ENCODE results near the gene AOC2. TPM values are rescaled to one million over a fixed set of nuclear protein-coding genes. Genes with fewer than 3 reads are reported as not detected.

Gene AOC2
- total and polyA plus RNA-seq, 2 of the 13 experiments (the other 11 are each of a cell fraction or from before 2014, with no cell fraction given), result 1.2 to 3.3 TPM

DNA sequence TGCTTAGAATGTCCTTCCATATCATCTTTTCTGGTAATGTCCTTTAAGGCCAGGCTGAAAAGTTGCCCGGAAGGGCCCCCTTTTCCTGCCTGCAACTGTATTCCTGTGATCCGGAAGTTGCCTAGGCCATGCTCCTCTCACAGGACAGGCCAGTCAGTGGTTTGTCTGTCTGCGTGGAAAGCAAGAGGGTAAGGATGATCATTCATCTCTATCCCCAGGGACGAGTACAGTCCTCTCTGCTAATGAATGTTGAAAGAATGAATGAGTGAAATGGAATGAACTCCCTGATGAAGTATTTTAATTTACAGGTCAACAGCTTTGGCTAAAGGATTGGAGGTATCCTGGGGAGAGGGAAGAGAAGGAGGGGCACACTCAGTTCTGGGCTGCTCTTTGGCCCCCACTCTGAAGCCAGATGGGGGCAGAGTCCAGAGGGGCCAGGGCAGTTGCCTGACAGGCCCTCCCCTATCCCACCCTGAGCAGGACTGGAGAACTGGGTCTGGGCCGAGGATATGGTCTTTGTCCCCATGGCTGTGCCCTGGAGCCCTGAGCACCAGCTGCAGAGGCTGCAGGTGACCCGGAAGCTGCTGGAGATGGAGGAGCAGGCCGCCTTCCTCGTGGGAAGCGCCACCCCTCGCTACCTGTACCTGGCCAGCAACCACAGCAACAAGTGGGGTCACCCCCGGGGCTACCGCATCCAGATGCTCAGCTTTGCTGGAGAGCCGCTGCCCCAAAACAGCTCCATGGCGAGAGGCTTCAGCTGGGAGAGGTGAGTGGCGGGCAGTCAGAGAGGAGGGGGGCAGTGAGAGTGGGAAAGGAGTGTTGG lies 9.8 kb downstream of the AOC2 start (continued):
- TF ChIP-seq ZNF7 (CRISPR knock-in tag; IDR thresholded peaks at IDR 0.05), result no peak
- peak; percentile 72; the same call in 1 of the 2 replicates for TF ChIP-seq ZBTB7A (CRISPR knock-in tag; IDR thresholded peaks at IDR 0.05)
- TF ChIP-seq KDM5A (IDR thresholded peaks at IDR 0.05; ENCODE audit: borderline replicate concordance, low read length), result no peak; the same call in 1 of the 2 replicates
- TF ChIP-seq, protein P1, sequence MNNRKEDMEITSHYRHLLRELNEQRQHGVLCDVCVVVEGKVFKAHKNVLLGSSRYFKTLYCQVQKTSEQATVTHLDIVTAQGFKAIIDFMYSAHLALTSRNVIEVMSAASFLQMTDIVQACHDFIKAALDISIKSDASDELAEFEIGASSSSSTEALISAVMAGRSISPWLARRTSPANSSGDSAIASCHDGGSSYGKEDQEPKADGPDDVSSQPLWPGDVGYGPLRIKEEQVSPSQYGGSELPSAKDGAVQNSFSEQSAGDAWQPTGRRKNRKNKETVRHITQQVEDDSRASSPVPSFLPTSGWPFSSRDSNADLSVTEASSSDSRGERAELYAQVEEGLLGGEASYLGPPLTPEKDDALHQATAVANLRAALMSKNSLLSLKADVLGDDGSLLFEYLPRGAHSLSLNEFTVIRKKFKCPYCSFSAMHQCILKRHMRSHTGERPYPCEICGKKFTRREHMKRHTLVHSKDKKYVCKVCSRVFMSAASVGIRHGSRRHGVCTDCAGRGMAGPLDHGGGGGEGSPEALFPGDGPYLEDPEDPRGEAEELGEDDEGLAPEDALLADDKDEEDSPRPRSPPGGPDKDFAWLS (CRISPR knock-in tag; IDR thresholded peaks at IDR 0.05; ENCODE audit: borderline replicate concordance), result no peak
- TF ChIP-seq SNAI1 (CRISPR knock-in tag; IDR thresholded peaks at IDR 0.05; ENCODE audit: borderline replicate concordance), result no peak
- no peak for TF ChIP-seq MTF1 (CRISPR knock-in tag; IDR thresholded peaks at IDR 0.05)
- no peak for TF ChIP-seq TBL1XR1 (IDR thresholded peaks at IDR 0.05; ENCODE audit: borderline replicate concordance, low read length, partially characterized antibody)
- TF ChIP-seq ZZZ3 (CRISPR knock-in tag; IDR thresholded peaks at IDR 0.05; ENCODE audit: borderline replicate concordance), result no peak
- no peak for TF ChIP-seq AGO1 (IDR thresholded peaks at IDR 0.05; ENCODE audit: low read depth, low read length, poor library complexity, severe bottlenecking)
- peak; percentile 85 for TF ChIP-seq POGZ (CRISPR knock-in tag; IDR thresholded peaks at IDR 0.05)
- TF ChIP-seq, protein P2, sequence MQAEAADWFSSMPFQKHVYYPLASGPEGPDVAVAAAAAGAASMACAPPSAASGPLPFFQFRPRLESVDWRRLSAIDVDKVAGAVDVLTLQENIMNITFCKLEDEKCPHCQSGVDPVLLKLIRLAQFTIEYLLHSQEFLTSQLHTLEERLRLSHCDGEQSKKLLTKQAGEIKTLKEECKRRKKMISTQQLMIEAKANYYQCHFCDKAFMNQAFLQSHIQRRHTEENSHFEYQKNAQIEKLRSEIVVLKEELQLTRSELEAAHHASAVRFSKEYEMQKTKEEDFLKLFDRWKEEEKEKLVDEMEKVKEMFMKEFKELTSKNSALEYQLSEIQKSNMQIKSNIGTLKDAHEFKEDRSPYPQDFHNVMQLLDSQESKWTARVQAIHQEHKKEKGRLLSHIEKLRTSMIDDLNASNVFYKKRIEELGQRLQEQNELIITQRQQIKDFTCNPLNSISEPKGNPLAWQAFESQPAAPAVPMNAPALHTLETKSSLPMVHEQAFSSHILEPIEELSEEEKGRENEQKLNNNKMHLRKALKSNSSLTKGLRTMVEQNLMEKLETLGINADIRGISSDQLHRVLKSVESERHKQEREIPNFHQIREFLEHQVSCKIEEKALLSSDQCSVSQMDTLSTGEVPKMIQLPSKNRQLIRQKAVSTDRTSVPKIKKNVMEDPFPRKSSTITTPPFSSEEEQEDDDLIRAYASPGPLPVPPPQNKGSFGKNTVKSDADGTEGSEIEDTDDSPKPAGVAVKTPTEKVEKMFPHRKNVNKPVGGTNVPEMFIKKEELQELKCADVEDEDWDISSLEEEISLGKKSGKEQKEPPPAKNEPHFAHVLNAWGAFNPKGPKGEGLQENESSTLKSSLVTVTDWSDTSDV (CRISPR knock-in tag; IDR thresholded peaks at IDR 0.05), result no peak; the same call in 1 of the 2 replicates
- no peak for TF ChIP-seq HIVEP1 (CRISPR knock-in tag; IDR thresholded peaks at IDR 0.05)
- TF ChIP-seq, protein P3, sequence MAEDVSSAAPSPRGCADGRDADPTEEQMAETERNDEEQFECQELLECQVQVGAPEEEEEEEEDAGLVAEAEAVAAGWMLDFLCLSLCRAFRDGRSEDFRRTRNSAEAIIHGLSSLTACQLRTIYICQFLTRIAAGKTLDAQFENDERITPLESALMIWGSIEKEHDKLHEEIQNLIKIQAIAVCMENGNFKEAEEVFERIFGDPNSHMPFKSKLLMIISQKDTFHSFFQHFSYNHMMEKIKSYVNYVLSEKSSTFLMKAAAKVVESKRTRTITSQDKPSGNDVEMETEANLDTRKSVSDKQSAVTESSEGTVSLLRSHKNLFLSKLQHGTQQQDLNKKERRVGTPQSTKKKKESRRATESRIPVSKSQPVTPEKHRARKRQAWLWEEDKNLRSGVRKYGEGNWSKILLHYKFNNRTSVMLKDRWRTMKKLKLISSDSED (CRISPR knock-in tag; IDR thresholded peaks at IDR 0.05), result no peak
- 0 out of 2 replicates have a peak, but pooled peaks have one; percentile 61 for TF ChIP-seq ZNF839 (CRISPR knock-in tag; IDR thresholded peaks at IDR 0.05; ENCODE audit: borderline replicate concordance)
- TF ChIP-seq FOXK2 (IDR thresholded peaks at IDR 0.05), result no peak
- no peak for TF ChIP-seq HHEX (CRISPR knock-in tag; IDR thresholded peaks at IDR 0.05)
- no peak for TF ChIP-seq ZNF530 (CRISPR knock-in tag; IDR thresholded peaks at IDR 0.05; ENCODE audit: low read depth)
- peak; percentile 69; the same call in 1 of the 2 replicates for TF ChIP-seq ZFP90 (CRISPR knock-in tag; IDR thresholded peaks at IDR 0.05; ENCODE audit: borderline replicate concordance)
- no peak; the same call in none of the 2 replicates for TF ChIP-seq KAT8 (CRISPR knock-in tag; IDR thresholded peaks at IDR 0.05)
- 0 out of 2 replicates have a peak, but pooled peaks have one; percentile 17 for TF ChIP-seq ZNF556 (CRISPR knock-in tag; IDR thresholded peaks at IDR 0.05; ENCODE audit: borderline replicate concordance)
- TF ChIP-seq RAD51 (IDR thresholded peaks at IDR 0.05; ENCODE audit: borderline replicate concordance), result no peak

All from HepG2 (cell line).